K562 (cell line): ENCODE data around the gene GIPR.

Experiments used
- CTCF ChIP-seq, 3 experiments: IDR thresholded peaks in 2 of 3; conservative IDR thresholded peaks in 1 of 3; 2 replicates each; pipeline ENCODE4 v1.5.1; 2011 to 2012; ENCODE audit warnings: low read length in 3 of 3, mild to moderate bottlenecking in 3 of 3, control low read depth in 2 of 3, improper control_type of control experiment in 1 of 3, inconsistent platforms in 1 of 3, low read depth in 1 of 3, mixed read lengths in 1 of 3, moderate library complexity in 1 of 3; ENCODE audit not compliant: insufficient read depth in 2 of 3
- MED1 ChIP-seq: sonication (generic); formaldehyde crosslinking; IDR thresholded peaks from 2 replicates; pipeline ENCODE4 v1.8.1; 2023; ENCODE audit warnings: missing genetic modification reagents, borderline replicate concordance
- NR1H2 ChIP-seq: sonication (generic); formaldehyde crosslinking; IDR thresholded peaks from 2 replicates; pipeline ENCODE4 v1.4.0; 2020; ENCODE audit warnings: mild to moderate bottlenecking, missing genetic modification reagents
- POLR2G ChIP-seq: fragments of 200-400 bp; formaldehyde crosslinking; IDR thresholded peaks from 2 replicates; pipeline ENCODE4 v1.6.1; 2017; ENCODE audit warnings: low read depth, mild to moderate bottlenecking, antibody characterized with exemption, low read length, moderate library complexity
- RAD51 ChIP-seq: fragments of 450-650 bp; IDR thresholded peaks from 2 replicates; pipeline ENCODE4 v1.7.1; 2016; ENCODE audit warnings: low read depth, mild to moderate bottlenecking, borderline replicate concordance
- RBM22 ChIP-seq: fragments of 200-400 bp; formaldehyde crosslinking; IDR thresholded peaks from 2 replicates; pipeline ENCODE4 v1.6.1; 2018; ENCODE audit warnings: low read length, low read depth; ENCODE audit not compliant: poor library complexity, severe bottlenecking
- ZNF263 ChIP-seq: sonication (generic); formaldehyde crosslinking; IDR thresholded peaks from 2 replicates; pipeline ENCODE4 v1.8.0; 2022; ENCODE audit warnings: mild to moderate bottlenecking, missing genetic modification reagents, borderline replicate concordance

- TF ChIP-seq POLR2G (peak; percentile 68), RBM22 (peak; percentile 56), CTCF (IDR thresholded peaks at IDR 0.05 in 2 of 3, conservative IDR thresholded peaks at IDR 0.05 in 1 of 3; ENCODE audit: insufficient read depth in 2 of 3, low read depth in 1 of 3, low read length in 3 of 3) (no peak), MED1 (CRISPR knock-in tag) (no peak), ZNF263 (no peak), NR1H2 (CRISPR knock-in tag) (no peak), RAD51 (no peak)
These were observed 44.1 kb downstream of the GIPR start for GRCh38 chr19:45711851-45712698.
